OCI-LY1 (cell line): Measurements from ENCODE around the gene NPIPA8.
"Not testable (repeated sequence)": the region's sequence is repeated elsewhere in the genome, so short reads cannot be mapped to it uniquely, and the experiment has no call there.

Experiments used
- H2AFZ ChIP-seq: fragments of 200-600 bp; sonication (generic), shearing (Covaris generic); 2 replicates; pipeline ENCODE4 v1.6.0; 2014; ENCODE audit warnings: antibody characterized with exemption, mild to moderate bottlenecking, low read length
- H3F3A ChIP-seq: fragments of 200-600 bp; sonication (generic), shearing (Covaris generic); 2 replicates; pipeline ENCODE4 v1.6.0; 2014; ENCODE audit warnings: mild to moderate bottlenecking, antibody characterized with exemption, low read length, moderate library complexity; ENCODE audit not compliant: insufficient read depth
- H3K27ac ChIP-seq: fragments of 200-600 bp; sonication (generic); 2 replicates; pipeline ENCODE4 v1.5.1; 2014; ENCODE audit warnings: low read length, mixed run types, mild to moderate bottlenecking, low read depth; ENCODE audit not compliant: poor library complexity, severe bottlenecking
- H3K27me3 ChIP-seq: fragments of 200-600 bp; sonication (generic); 2 replicates; pipeline ENCODE4 v1.6.0; 2014; ENCODE audit warnings: antibody characterized with exemption, mild to moderate bottlenecking, low read length, moderate library complexity; ENCODE audit not compliant: insufficient read depth
- H3K36me3 ChIP-seq: fragments of 200-600 bp; sonication (generic); 2 replicates; pipeline ENCODE4 v1.6.1; 2014; ENCODE audit warnings: mild to moderate bottlenecking, antibody characterized with exemption, low read length, moderate library complexity, mixed read lengths; ENCODE audit not compliant: insufficient read depth
- H3K4me1 ChIP-seq: fragments of 200-600 bp; sonication (generic); 2 replicates; pipeline ENCODE4 v1.5.1; 2014; ENCODE audit warnings: mild to moderate bottlenecking, low read length, moderate library complexity; ENCODE audit not compliant: insufficient read depth, severe bottlenecking
- H3K4me2 ChIP-seq: fragments of 200-600 bp; sonication (generic), shearing (Covaris generic); 2 replicates; pipeline ENCODE4 v1.6.1; 2014; ENCODE audit warnings: low read length
- H3K4me3 ChIP-seq: fragments of 200-600 bp; sonication (generic); 2 replicates; pipeline ENCODE4 v1.5.1; 2014; ENCODE audit warnings: low read length, low read depth, mild to moderate bottlenecking, mixed read lengths; ENCODE audit not compliant: poor library complexity, severe bottlenecking
- H3K79me2 ChIP-seq: fragments of 200-600 bp; shearing (Covaris generic); 2 replicates; pipeline ENCODE4 v1.6.1; 2016; ENCODE audit warnings: mixed run types, low read length, mixed read lengths; ENCODE audit not compliant: insufficient read depth
- H3K9ac ChIP-seq: fragments of 200-600 bp; sonication (generic), shearing (Covaris generic); 2 replicates; pipeline ENCODE4 v1.6.1; 2014; ENCODE audit warnings: mild to moderate bottlenecking, low read length, mixed read lengths
- H3K9me2 ChIP-seq: fragments of 200-600 bp; sonication (generic), shearing (Covaris generic); 2 replicates; pipeline ENCODE4 v1.6.1; 2014; ENCODE audit warnings: low read depth, mild to moderate bottlenecking, low read length, mixed read lengths
- H3K9me3 ChIP-seq: fragments of 200-600 bp; shearing (Covaris generic); 2 replicates; pipeline ENCODE4 v1.6.1; 2014; ENCODE audit warnings: low read length, mixed read lengths
- H4K20me1 ChIP-seq: fragments of 200-600 bp; sonication (generic), shearing (Covaris generic); 2 replicates; pipeline ENCODE4 v1.6.0; 2016; ENCODE audit warnings: mild to moderate bottlenecking, low read length; ENCODE audit not compliant: insufficient read depth

The NPIPA8 gene

GRCh38 chr16:18270171-18270570, 66.4 kb downstream of the NPIPA8 start:
- not testable (repeated sequence) for H3K9me2 ChIP-seq, H3K4me2 ChIP-seq, H3K9me3 ChIP-seq, H3F3A ChIP-seq, H3K36me3 ChIP-seq, H3K79me2 ChIP-seq, H2AFZ ChIP-seq, H3K27me3 ChIP-seq, H3K4me1 ChIP-seq, H4K20me1 ChIP-seq, H3K27ac ChIP-seq, H3K4me3 ChIP-seq, H3K9ac ChIP-seq
